GM12878 (cell line): Measurements from ENCODE around the gene IL20RB. TPM values are rescaled to one million over a fixed set of nuclear protein-coding genes. Genes with fewer than 3 reads are reported as not detected.

Source experiments
- ATAC-seq: fragments of 200-7000 bp; cut with Tn5 transposase; 3 replicates; pipeline ENCODE4 v1.9.1; 2020; ENCODE audit warnings: mild to moderate bottlenecking, moderate library complexity
- BruUV-seq: library from RNA; stranded (reverse); fragments of 400-500 nt; replicated peaks from 2 replicates; lab custom pipeline; 2021; lab: Mats Ljungman, UMichigan
- CTCF ChIA-PET: fragments of 300-600 bp; sonication (Branson Sonifier 250); formaldehyde crosslinking; extraction: SDS; loops from one replicate; lab custom pipeline; 2021; ENCODE audit warnings: inconsistent platforms; lab: Yijun Ruan, JAX
- POLR2A ChIA-PET: fragments of 350-600 bp; formaldehyde crosslinking; extraction: SDS; loops from one replicate; lab custom pipeline; 2021; ENCODE audit warnings: inconsistent platforms; lab: Charles Lee
- RAD21 ChIA-PET: fragments of 300-600 bp; sonication (Branson Sonifier 250); formaldehyde crosslinking; loops from one replicate; lab custom pipeline; 2023; ENCODE audit warnings: antibody characterized with exemption; ENCODE audit not compliant: unreplicated experiment; lab: Charles Lee
- SMC1A ChIA-PET: fragments of 300-600 bp; sonication (Branson Sonifier 250); formaldehyde crosslinking; loops from one replicate; lab custom pipeline; 2023; ENCODE audit not compliant: unreplicated experiment, uncharacterized antibody; lab: Charles Lee
- DNase-seq: peaks from one replicate; pipeline ENCODE4 v3.0.0-alpha.2; 2011; ENCODE audit warnings: low read depth, low spot score
- FAIRE-seq: peaks from 3 replicates; lab custom pipeline; 2011; peaks lifted over from hg19 to GRCh38; lab: Jason Lieb, UNC
- H2AFZ ChIP-seq: 2 replicates; pipeline ENCODE4 v1.6.0; 2011; ENCODE audit warnings: low read depth, low read length, control low read depth; ENCODE audit not compliant: control insufficient read depth
- H3K27ac ChIP-seq: 2 replicates; pipeline ENCODE4 v1.5.1; 2011; ENCODE audit warnings: control low read depth; ENCODE audit not compliant: control insufficient read depth, insufficient read depth
- H3K27me3 ChIP-seq, 2 experiments: replicated peaks in 1 of 2; 2 replicates each; pipeline versions ENCODE4 v1.6.0 to v1.6.1; 2011; ENCODE audit warnings: low read length in 1 of 2; ENCODE audit not compliant: control insufficient read depth in 2 of 2, insufficient read depth in 2 of 2
- H3K36me3 ChIP-seq, 2 experiments: 2 replicates each; pipeline ENCODE4 v1.5.1; 2011; ENCODE audit warnings: low read length in 1 of 2; ENCODE audit not compliant: control insufficient read depth in 2 of 2, insufficient read depth in 2 of 2
- H3K4me1 ChIP-seq: 2 replicates; pipeline ENCODE4 v1.6.1; 2011; ENCODE audit warnings: mild to moderate bottlenecking, low read length, moderate library complexity, mixed read lengths; ENCODE audit not compliant: control insufficient read depth, insufficient read depth
- H3K4me2 ChIP-seq: 2 replicates; pipeline ENCODE4 v1.6.0; 2011; ENCODE audit warnings: control low read depth; ENCODE audit not compliant: control insufficient read depth, insufficient read depth
- H3K4me3 ChIP-seq: fragments of 200-600 bp; sonication (generic); 2 replicates; pipeline ENCODE4 v1.5.1; 2016
- H3K79me2 ChIP-seq: 2 replicates; pipeline ENCODE4 v1.6.0; 2011; ENCODE audit warnings: low read length; ENCODE audit not compliant: control insufficient read depth, insufficient read depth
- H3K9ac ChIP-seq: 2 replicates; pipeline ENCODE4 v1.8.0; 2011; ENCODE audit warnings: low read length, control low read depth, mixed read lengths; ENCODE audit not compliant: control insufficient read depth, insufficient read depth
- H3K9me3 ChIP-seq: replicated peaks from 3 replicates; pipeline ENCODE4 v1.5.1; 2011; ENCODE audit warnings: mild to moderate bottlenecking, low read length; ENCODE audit not compliant: control insufficient read depth, insufficient read depth
- H4K20me1 ChIP-seq: 2 replicates; pipeline ENCODE4 v1.6.0; 2011; ENCODE audit not compliant: control insufficient read depth, insufficient read depth
- ASH2L ChIP-seq: fragments of 300-600, 200-600 bp; sonication (generic); IDR thresholded peaks from 2 replicates; pipeline ENCODE4 v1.6.1; 2017; ENCODE audit warnings: low read depth, mild to moderate bottlenecking, borderline replicate concordance
- MYC ChIP-seq: IDR thresholded peaks from 2 replicates; pipeline ENCODE4 v1.6.1; 2011; ENCODE audit warnings: mild to moderate bottlenecking, low read length, moderate library complexity, inconsistent platforms; ENCODE audit not compliant: insufficient read depth, insufficient replicate concordance, insufficient read length, severe bottlenecking
- NFYB ChIP-seq: IDR thresholded peaks from 2 replicates; pipeline ENCODE4 v1.6.1; 2011; ENCODE audit warnings: low read depth, mild to moderate bottlenecking, low read length, improper control_type of control experiment, moderate library complexity; ENCODE audit not compliant: insufficient read depth
- POU2F2 ChIP-seq: IDR thresholded peaks from 3 replicates; pipeline ENCODE4 v1.6.1; 2011; ENCODE audit warnings: low read depth, mild to moderate bottlenecking, low read length, borderline replicate concordance
- SMAD5 ChIP-seq: IDR thresholded peaks from 2 replicates; pipeline ENCODE4 v1.6.1; 2016; ENCODE audit warnings: antibody characterized with exemption, low read depth
- SMC3 ChIP-seq: IDR thresholded peaks from 2 replicates; pipeline ENCODE4 v1.6.1; 2011; ENCODE audit warnings: low read length, improper control_type of control experiment, borderline replicate concordance
- SRF ChIP-seq, 2 experiments: IDR thresholded peaks; 2 replicates each; pipeline ENCODE4 v1.6.1; 2011; ENCODE audit warnings: low read depth in 2 of 2, low read length in 2 of 2, mild to moderate bottlenecking in 1 of 2, moderate library complexity in 1 of 2
- STAT3 ChIP-seq: IDR thresholded peaks from 2 replicates; pipeline ENCODE4 v1.6.1; 2011; ENCODE audit warnings: low read depth, low read length, improper control_type of control experiment
- TCF7 ChIP-seq: IDR thresholded peaks from 2 replicates; pipeline ENCODE4 v1.6.1; 2014; ENCODE audit warnings: antibody characterized with exemption, borderline replicate concordance
- ZBED1 ChIP-seq: IDR thresholded peaks from 2 replicates; pipeline ENCODE4 v1.6.1; 2016; ENCODE audit warnings: borderline replicate concordance
- ZNF217 ChIP-seq: fragments of 450-650 bp; IDR thresholded peaks from 2 replicates; pipeline ENCODE4 v1.6.1; 2017; ENCODE audit warnings: antibody characterized with exemption, mild to moderate bottlenecking
- WGBS: methylation state at CpG from one replicate; pipeline ENCODE4 v1.1.6; 2016; ENCODE audit warnings: low lambda C conversion rate; ENCODE audit not compliant: insufficient replicate concordance, insufficient coverage; ENCODE audit errors: missing lambda C conversion rate; 5-methylcytosine and 5-hydroxymethylcytosine counted together
- in situ Hi-C: fragments of 300-500 bp; cut with MboI; formaldehyde crosslinking; loops from 9 replicates; pipeline ENCODE4 v1.14.3; 2018; ENCODE audit warnings: mixed read lengths
- intact Hi-C: fragments of 100-400 bp; cut with micrococcal nuclease; formaldehyde crosslinking; loops from one replicate; pipeline ENCODE4 v1.14.2; 2022; ENCODE audit not compliant: unreplicated experiment
- polyA plus RNA-seq, 11 experiments: library from polyadenylated mRNA; depleted of rRNA in 4 of 11; unstranded in 6 of 11; stranded (reverse) in 5 of 11; fragments of >200 nt; fragmentation: Nextera tagmentation in 4 of 11; fragmentation: Illumina TruSeq in 1 of 11; extraction: Ambion mirVana in 4 of 11; extraction: Trizol in 1 of 11; gene quantifications; 1 replicate in 1 of 11; 2 replicates in 10 of 11; pipeline versions ENCODE4 v1.2.1 to v1.2.3, GENCODE V29; 2011 to 2016; ENCODE audit warnings: inconsistent platforms in 2 of 11, missing spikeins in 2 of 11, low read depth in 1 of 11
- total RNA-seq, 4 experiments: library from RNA; depleted of rRNA in 3 of 4; stranded (reverse); fragments of >200 nt in 3 of 4; fragmentation: Illumina TruSeq in 1 of 4; extraction: Trizol in 1 of 4; gene quantifications; 2 replicates each; pipeline versions ENCODE4 v1.2.1 to v1.2.3, GENCODE V29; 2013 to 2021
- TF ChIP-seq, protein P1 (sequence below): IDR thresholded peaks from 2 replicates; pipeline ENCODE4 v1.6.1; 2011; ENCODE audit warnings: borderline replicate concordance, low read depth, mild to moderate bottlenecking, moderate library complexity, mixed read lengths, low read length; ENCODE audit not compliant: insufficient read depth; ENCODE audit errors: extremely low read length
- TF ChIP-seq, protein P2 (sequence below): IDR thresholded peaks from 2 replicates; pipeline ENCODE4 v1.6.1; 2011; ENCODE audit warnings: borderline replicate concordance, low read depth, mild to moderate bottlenecking, moderate library complexity, low read length; ENCODE audit not compliant: insufficient read depth, poor library complexity, severe bottlenecking

Gene IL20RB
- total and polyA plus RNA-seq, 10 of the 15 experiments (the other 5 are each of a cell fraction or from before 2014, with no cell fraction given) = 0.21 to 1.1 (median 0.54) TPM

DNA sequence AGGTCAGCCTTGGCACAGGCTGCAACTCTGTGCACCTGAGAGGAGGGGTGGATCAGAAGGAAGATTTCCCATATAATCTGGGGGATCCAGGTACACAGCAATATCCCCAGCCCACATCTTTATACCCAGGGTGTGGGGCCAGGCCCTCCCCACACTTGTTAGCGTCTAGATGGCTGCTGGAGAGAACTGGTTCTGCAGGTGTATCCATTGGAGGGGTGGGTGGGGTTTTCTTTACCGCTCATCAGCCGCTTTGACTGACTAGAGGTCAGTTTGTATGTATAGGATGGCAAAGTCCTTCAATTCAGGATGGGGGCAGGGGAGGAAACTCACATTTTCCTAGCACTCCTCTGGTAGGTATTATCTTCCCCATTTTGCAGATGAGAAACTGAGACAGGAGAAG is 92.5 kb downstream of the IL20RB start:
- Histone ChIP-seq H3K9ac (no peak overlapping the region), H3K27ac (no peak overlapping the region), H3K79me2 (no peaks in the 10 kb centered on the region), H3K4me2 (no peak overlapping the region), H3K4me3 (no peak overlapping the region), H3K27me3 (no peaks in the 10 kb centered on the region), H4K20me1 (no peaks in the 10 kb centered on the region), H3K9me3 (no peaks in the 10 kb centered on the region), H3K36me3 (no peaks in the 10 kb centered on the region), H2AFZ (no peak overlapping the region), H3K4me1 (no peaks in the 10 kb centered on the region)
- ATAC-seq (no peak), DNase-seq (no peak), FAIRE-seq (no peak)
- intact Hi-C loops = no loop called here
- TF ChIP-seq, protein P1, sequence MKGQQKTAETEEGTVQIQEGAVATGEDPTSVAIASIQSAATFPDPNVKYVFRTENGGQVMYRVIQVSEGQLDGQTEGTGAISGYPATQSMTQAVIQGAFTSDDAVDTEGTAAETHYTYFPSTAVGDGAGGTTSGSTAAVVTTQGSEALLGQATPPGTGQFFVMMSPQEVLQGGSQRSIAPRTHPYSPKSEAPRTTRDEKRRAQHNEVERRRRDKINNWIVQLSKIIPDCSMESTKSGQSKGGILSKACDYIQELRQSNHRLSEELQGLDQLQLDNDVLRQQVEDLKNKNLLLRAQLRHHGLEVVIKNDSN = no peak
- no peak for TF ChIP-seq SMAD5
- no peak for TF ChIP-seq STAT3
- TF ChIP-seq SMC3 = no peak
- no peak for TF ChIP-seq POU2F2
- TF ChIP-seq SRF (IDR thresholded peaks at IDR 0.05; ENCODE audit: low read depth in 2 of 2, low read length in 2 of 2) = no peak
- no peak for TF ChIP-seq ASH2L
- no peak for TF ChIP-seq ZNF217
- TF ChIP-seq ZBED1 = no peak
- no peak for TF ChIP-seq NFYB
- no peak for TF ChIP-seq TCF7
- TF ChIP-seq, protein P2, sequence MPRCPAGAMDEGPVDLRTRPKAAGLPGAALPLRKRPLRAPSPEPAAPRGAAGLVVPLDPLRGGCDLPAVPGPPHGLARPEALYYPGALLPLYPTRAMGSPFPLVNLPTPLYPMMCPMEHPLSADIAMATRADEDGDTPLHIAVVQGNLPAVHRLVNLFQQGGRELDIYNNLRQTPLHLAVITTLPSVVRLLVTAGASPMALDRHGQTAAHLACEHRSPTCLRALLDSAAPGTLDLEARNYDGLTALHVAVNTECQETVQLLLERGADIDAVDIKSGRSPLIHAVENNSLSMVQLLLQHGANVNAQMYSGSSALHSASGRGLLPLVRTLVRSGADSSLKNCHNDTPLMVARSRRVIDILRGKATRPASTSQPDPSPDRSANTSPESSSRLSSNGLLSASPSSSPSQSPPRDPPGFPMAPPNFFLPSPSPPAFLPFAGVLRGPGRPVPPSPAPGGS = no peak
- TF ChIP-seq MYC = no peak
- CTCF ChIA-PET = no interaction called here
- SMC1A ChIA-PET = no interaction called here
- in situ Hi-C loops = no loop called here
- POLR2A ChIA-PET = no interaction called here
- 19% methylated on average over 3 of the region's 3 CpGs for WGBS
- RAD21 ChIA-PET = no interaction called here
- no TSS peak for BruUV-seq
